IMR-90 (cell line): ENCODE data around the gene RGS17. TPM values are rescaled to one million over a fixed set of nuclear protein-coding genes. Genes with fewer than 3 reads are reported as not detected.
"Not testable (repeated sequence)": the region's sequence is repeated elsewhere in the genome, so short reads cannot be mapped to it uniquely, and the experiment has no call there.

Experiments used
- ATAC-seq: fragments of 200-7000 bp; cut with Tn5 transposase; 2 replicates; pipeline ENCODE4 v1.9.1; 2020; ENCODE audit warnings: low read depth, mild to moderate bottlenecking, moderate library complexity
- BruUV-seq: library from RNA; stranded (reverse); fragments of 400-500 nt; replicated peaks from 2 replicates; lab custom pipeline; 2021; lab: Mats Ljungman, UMichigan
- CTCF ChIA-PET: fragments of 300-600 bp; formaldehyde crosslinking; extraction: SDS; loops from one replicate; lab custom pipeline; 2021; ENCODE audit warnings: antibody characterized with exemption; lab: Yijun Ruan, JAX
- POLR2A ChIA-PET: fragments of 300-600 bp; sonication (Branson Sonifier 250); formaldehyde crosslinking; loops from one replicate; lab custom pipeline; 2022; ENCODE audit warnings: antibody characterized with exemption; ENCODE audit not compliant: unreplicated experiment; lab: Charles Lee
- DNase-seq: peaks from one replicate; pipeline ENCODE4 v3.0.0; 2013
- H2AFZ ChIP-seq: replicated peaks from 2 replicates; pipeline ENCODE3; 2013; ENCODE audit warnings: low read length, mild to moderate bottlenecking; ENCODE audit not compliant: poor library complexity
- H2AK5ac ChIP-seq: 2 replicates; pipeline ENCODE4 v1.6.1; 2013; ENCODE audit warnings: low read depth, low read length, inconsistent platforms
- H2AK9ac ChIP-seq: replicated peaks from 2 replicates; pipeline ENCODE3; 2013; ENCODE audit warnings: mild to moderate bottlenecking, low read depth, low read length, moderate library complexity; ENCODE audit not compliant: poor library complexity
- H2BK120ac ChIP-seq: 2 replicates; pipeline ENCODE4 v1.6.1; 2013; ENCODE audit warnings: low read depth, low read length, inconsistent platforms
- H2BK15ac ChIP-seq: 3 replicates; pipeline ENCODE4 v1.6.1; 2013; ENCODE audit warnings: low read depth, low read length, inconsistent platforms
- H2BK20ac ChIP-seq: 2 replicates; pipeline ENCODE4 v1.6.1; 2013; ENCODE audit warnings: low read depth, mild to moderate bottlenecking, inconsistent platforms, low read length, moderate library complexity
- H2BK5ac ChIP-seq: 2 replicates; pipeline ENCODE4 v1.6.1; 2013; ENCODE audit warnings: mild to moderate bottlenecking, low read depth, low read length, inconsistent platforms; ENCODE audit not compliant: poor library complexity, severe bottlenecking
- H3K14ac ChIP-seq: replicated peaks from 2 replicates; pipeline ENCODE4 v1.6.1; 2013; ENCODE audit warnings: low read depth, low read length, inconsistent platforms
- H3K18ac ChIP-seq: 2 replicates; pipeline ENCODE4 v1.6.1; 2013; ENCODE audit warnings: low read depth, low read length, control low read depth
- H3K23ac ChIP-seq: 2 replicates; pipeline ENCODE4 v1.6.1; 2013; ENCODE audit warnings: low read depth, low read length, inconsistent platforms
- H3K27ac ChIP-seq: 2 replicates; pipeline ENCODE4 v1.5.1; 2013; ENCODE audit warnings: mild to moderate bottlenecking, control low read depth, low read length; ENCODE audit not compliant: insufficient read depth
- H3K27me3 ChIP-seq: 2 replicates; pipeline ENCODE4 v1.6.1; 2013; ENCODE audit warnings: low read length; ENCODE audit not compliant: control insufficient read depth, insufficient read depth
- H3K36me3 ChIP-seq: 2 replicates; pipeline ENCODE4 v1.6.1; 2013; ENCODE audit warnings: low read length, mixed read lengths; ENCODE audit not compliant: control insufficient read depth, insufficient read depth
- H3K4ac ChIP-seq: 2 replicates; pipeline ENCODE4 v1.6.1; 2013; ENCODE audit warnings: low read depth, low read length, inconsistent platforms
- H3K4me1 ChIP-seq: 2 replicates; pipeline ENCODE4 v1.6.1; 2013; ENCODE audit warnings: low read length, mixed read lengths; ENCODE audit not compliant: control insufficient read depth, insufficient read depth
- H3K4me2 ChIP-seq: 2 replicates; pipeline ENCODE4 v1.6.1; 2013; ENCODE audit warnings: low read depth, mild to moderate bottlenecking, control low read depth, low read length, moderate library complexity
- H3K4me3 ChIP-seq: 2 replicates; pipeline ENCODE4 v1.5.1; 2013; ENCODE audit warnings: low read depth, mild to moderate bottlenecking, control low read depth, low read length, moderate library complexity; ENCODE audit not compliant: insufficient read depth
- H3K56ac ChIP-seq: 2 replicates; pipeline ENCODE4 v1.6.1; 2013; ENCODE audit warnings: low read length, inconsistent platforms; ENCODE audit not compliant: insufficient read depth; ENCODE audit errors: extremely low read depth
- H3K79me1 ChIP-seq, 2 experiments: 2 replicates each; pipeline ENCODE4 v1.6.1; 2013; ENCODE audit warnings: low read length in 2 of 2, inconsistent platforms in 1 of 2, low read depth in 1 of 2
- H3K9ac ChIP-seq: 2 replicates; pipeline ENCODE4 v1.6.1; 2013; ENCODE audit warnings: low read depth, low read length, control low read depth
- H3K9me1 ChIP-seq: 2 replicates; pipeline ENCODE4 v1.6.1; 2013; ENCODE audit warnings: low read length, inconsistent platforms; ENCODE audit not compliant: insufficient read depth
- H3K9me3 ChIP-seq: 2 replicates; pipeline ENCODE4 v1.6.1; 2013; ENCODE audit warnings: low read length; ENCODE audit not compliant: control insufficient read depth, insufficient read depth
- H4K20me1 ChIP-seq: 2 replicates; pipeline ENCODE4 v1.6.1; 2013; ENCODE audit warnings: low read length, inconsistent platforms; ENCODE audit not compliant: insufficient read depth
- H4K5ac ChIP-seq: 2 replicates; pipeline ENCODE4 v1.6.1; 2013; ENCODE audit warnings: mild to moderate bottlenecking, low read depth, low read length, control low read depth
- H4K8ac ChIP-seq, 2 experiments: 2 replicates each; pipeline ENCODE4 v1.6.1; 2013; ENCODE audit warnings: low read depth in 2 of 2, low read length in 2 of 2, control low read depth in 1 of 2, inconsistent platforms in 1 of 2
- H4K91ac ChIP-seq: 2 replicates; pipeline ENCODE4 v1.6.1; 2013; ENCODE audit warnings: low read depth, low read length, inconsistent platforms; ENCODE audit not compliant: insufficient read depth
- WGBS, 2 experiments: methylation state at CpG; one replicate each; pipeline versions ENCODE4 v1.1.5 to v1.1.7; 2013; ENCODE audit warnings: missing lambda C conversion rate in 2 of 2; ENCODE audit not compliant: insufficient read length in 1 of 2; ENCODE audit errors: extremely low coverage in 2 of 2; 5-methylcytosine and 5-hydroxymethylcytosine counted together
- dilution Hi-C: fragments of 300-500 bp; cut with HindIII; formaldehyde crosslinking; loops from one replicate; pipeline ENCODE4 v1.14.3; 2018; ENCODE audit warnings: low sequenced_read_pairs; ENCODE audit not compliant: unreplicated experiment
- in situ Hi-C: fragments of 300-500 bp; cut with MboI; formaldehyde crosslinking; loops from 3 replicates; pipeline ENCODE4 v1.14.3; 2019; ENCODE audit warnings: low sequenced_read_pairs, inconsistent platforms, mixed read lengths
- intact Hi-C: fragments of 100-400 bp; cut with micrococcal nuclease; formaldehyde crosslinking; loops from 2 replicates; pipeline ENCODE4 v1.10.0; 2022
- polyA plus RNA-seq, 3 experiments: library from polyadenylated mRNA; depleted of rRNA; stranded (reverse); fragments of >200 nt; gene quantifications; 2 replicates each; pipeline ENCODE4 v1.2.3, GENCODE V29; 2012; ENCODE audit warnings: low replicate concordance in 1 of 3
- total RNA-seq: library from RNA; depleted of rRNA; stranded (reverse); fragments of >200 nt; gene quantifications from 2 replicates; pipeline ENCODE4 v1.2.3, GENCODE V29; 2012

RGS17 gene
- total and polyA plus RNA-seq, 2 of the 4 experiments (the other 2 are of a cell fraction), result 0.75 to 1.4 TPM

DNA sequence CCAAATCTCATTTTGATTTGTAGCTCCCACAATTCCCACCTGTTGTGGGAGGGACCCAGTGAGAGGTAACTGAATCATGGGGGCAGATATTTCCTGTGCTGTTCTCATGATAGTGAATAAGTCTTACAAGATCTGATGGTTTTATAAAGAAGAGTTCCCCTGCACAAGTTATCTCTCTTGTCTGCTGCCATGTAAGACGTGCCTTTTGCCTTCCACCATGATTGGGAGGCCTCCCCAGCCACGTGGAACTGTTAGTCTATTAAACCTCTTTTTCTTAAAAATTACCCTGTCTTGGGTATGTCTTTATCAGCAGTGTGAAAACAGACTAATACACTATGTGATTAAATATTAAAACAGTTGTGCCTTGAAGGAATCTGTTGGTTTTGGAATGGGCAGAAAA is 131.5 kb downstream of the RGS17 start:
- POLR2A ChIA-PET, H3K4me2 ChIP-seq, H3K9me1 ChIP-seq, H3K18ac ChIP-seq, H3K4me1 ChIP-seq, H2AK5ac ChIP-seq, H2BK5ac ChIP-seq, ATAC-seq, H3K4me3 ChIP-seq, H3K56ac ChIP-seq, H4K8ac ChIP-seq, H3K23ac ChIP-seq, H2BK120ac ChIP-seq, H3K14ac ChIP-seq, DNase-seq, CTCF ChIA-PET, H2AFZ ChIP-seq, H4K91ac ChIP-seq, dilution Hi-C loops, H3K27ac ChIP-seq, H4K5ac ChIP-seq, H2BK20ac ChIP-seq, H3K9me3 ChIP-seq, intact Hi-C loops, H2AK9ac ChIP-seq, in situ Hi-C loops, H3K9ac ChIP-seq, H3K27me3 ChIP-seq, BruUV-seq, H3K36me3 ChIP-seq, H2BK15ac ChIP-seq, H3K4ac ChIP-seq: not testable (repeated sequence)
- Histone ChIP-seq H3K79me1 (peaks cover 9 to 20% of the 10 kb centered on the region in 2 experiments), H4K20me1 (peaks cover 25% of the 10 kb centered on the region)
- WGBS, 2 experiments, result no CpG with 5 or more reads among the region's 2 CpGs
